ENCODE measurements around the gene CDC25B. TPM values are rescaled to one million over a fixed set of nuclear protein-coding genes. Genes with fewer than 3 reads are reported as not detected.

Gene CDC25B
- total and polyA plus RNA-seq, 10 of the 15 experiments (the other 5 are each of a cell fraction or from before 2014, with no cell fraction given), result 4.6 to 58.8 (median 24.6) TPM

- no peak overlapping the region for H3K9ac ChIP-seq (ENCODE audit: control insufficient read depth, insufficient read depth, low read length)
- SMC1A ChIA-PET (ENCODE audit: uncharacterized antibody, unreplicated experiment), result interaction anchor here (0.8 to 1.0 kb wide), 2 partner anchors 18 to 208 kb away, joined by 3 read pairs; partner anchors contain the start of gene ADISSP
- intact Hi-C loops (cut with micrococcal nuclease; ENCODE audit: unreplicated experiment), result loop anchor here (2.0 kb wide), 2 partner anchors 32 to 72 kb away; partner anchors contain the start of gene AP5S1
- no peaks in the 10 kb centered on the region for H3K79me2 ChIP-seq (ENCODE audit: control insufficient read depth, insufficient read depth, low read length)
- no peaks in the 10 kb centered on the region for H3K27me3 ChIP-seq (replicated peaks in 1 of 2; ENCODE audit: control insufficient read depth in 2 of 2, insufficient read depth in 2 of 2, low read length in 1 of 2)
- H3K4me1 ChIP-seq (ENCODE audit: control insufficient read depth, insufficient read depth, low read length), result no peaks in the 10 kb centered on the region
- BruUV-seq (replicated peaks), result no TSS peak
- ATAC-seq (no peak), DNase-seq (ENCODE audit: low read depth, low spot score) (no peak), FAIRE-seq (no peak)
- 75% methylated on average over 24 of the region's 24 CpGs for WGBS (ENCODE audit: insufficient coverage, insufficient replicate concordance, low lambda C conversion rate, missing lambda C conversion rate)
- no peaks in the 10 kb centered on the region for H3K9me3 ChIP-seq (replicated peaks; ENCODE audit: control insufficient read depth, insufficient read depth, low read length)
- H2AFZ ChIP-seq (ENCODE audit: control insufficient read depth, low read depth, low read length), result no peak overlapping the region
- RAD21 ChIA-PET (ENCODE audit: unreplicated experiment), result no interaction called here
- in situ Hi-C loops (cut with MboI), result no loop called here
- H3K4me2 ChIP-seq (ENCODE audit: control insufficient read depth, insufficient read depth), result no peak overlapping the region
- no peaks in the 10 kb centered on the region for H3K36me3 ChIP-seq (ENCODE audit: control insufficient read depth in 2 of 2, insufficient read depth in 2 of 2, low read length in 1 of 2)
- no peak overlapping the region for H3K27ac ChIP-seq (ENCODE audit: control insufficient read depth, insufficient read depth)
- no peaks in the 10 kb centered on the region for H4K20me1 ChIP-seq (ENCODE audit: control insufficient read depth, insufficient read depth)
- TF ChIP-seq, protein P1, sequence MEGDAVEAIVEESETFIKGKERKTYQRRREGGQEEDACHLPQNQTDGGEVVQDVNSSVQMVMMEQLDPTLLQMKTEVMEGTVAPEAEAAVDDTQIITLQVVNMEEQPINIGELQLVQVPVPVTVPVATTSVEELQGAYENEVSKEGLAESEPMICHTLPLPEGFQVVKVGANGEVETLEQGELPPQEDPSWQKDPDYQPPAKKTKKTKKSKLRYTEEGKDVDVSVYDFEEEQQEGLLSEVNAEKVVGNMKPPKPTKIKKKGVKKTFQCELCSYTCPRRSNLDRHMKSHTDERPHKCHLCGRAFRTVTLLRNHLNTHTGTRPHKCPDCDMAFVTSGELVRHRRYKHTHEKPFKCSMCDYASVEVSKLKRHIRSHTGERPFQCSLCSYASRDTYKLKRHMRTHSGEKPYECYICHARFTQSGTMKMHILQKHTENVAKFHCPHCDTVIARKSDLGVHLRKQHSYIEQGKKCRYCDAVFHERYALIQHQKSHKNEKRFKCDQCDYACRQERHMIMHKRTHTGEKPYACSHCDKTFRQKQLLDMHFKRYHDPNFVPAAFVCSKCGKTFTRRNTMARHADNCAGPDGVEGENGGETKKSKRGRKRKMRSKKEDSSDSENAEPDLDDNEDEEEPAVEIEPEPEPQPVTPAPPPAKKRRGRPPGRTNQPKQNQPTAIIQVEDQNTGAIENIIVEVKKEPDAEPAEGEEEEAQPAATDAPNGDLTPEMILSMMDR (IDR thresholded peaks at IDR 0.05 in 2 of 3, conservative IDR thresholded peaks at IDR 0.05 in 1 of 3; ENCODE audit: control insufficient read depth in 2 of 3, extremely low read depth in 1 of 3, insufficient read depth in 1 of 3, low read depth in 3 of 3, low read length in 3 of 3), result no peak
- TF ChIP-seq MYC (IDR thresholded peaks at IDR 0.05; ENCODE audit: insufficient read depth, insufficient read length, insufficient replicate concordance, low read length, severe bottlenecking) (no peak), ASH2L (IDR thresholded peaks at IDR 0.05; ENCODE audit: borderline replicate concordance, low read depth) (no peak), MEF2B (IDR thresholded peaks at IDR 0.05; ENCODE audit: partially characterized antibody, poor library complexity, severe bottlenecking) (no peak), SPI1 (IDR thresholded peaks at IDR 0.05; ENCODE audit: borderline replicate concordance, insufficient read depth, low read depth, low read length) (no peak), PAX8 (IDR thresholded peaks at IDR 0.05) (no peak), NR2F1 (conservative IDR thresholded peaks at IDR 0.05) (no peak), ZBED1 (IDR thresholded peaks at IDR 0.05; ENCODE audit: borderline replicate concordance) (no peak), EGR1 (IDR thresholded peaks at IDR 0.05; ENCODE audit: borderline replicate concordance in 1 of 2, low read depth in 2 of 2, low read length in 2 of 2) (no peak), TARDBP (IDR thresholded peaks at IDR 0.05; ENCODE audit: borderline replicate concordance) (no peak), JUNB (IDR thresholded peaks at IDR 0.05) (no peak), PML (IDR thresholded peaks at IDR 0.05; ENCODE audit: low read length) (no peak)
- TF ChIP-seq, protein P2, sequence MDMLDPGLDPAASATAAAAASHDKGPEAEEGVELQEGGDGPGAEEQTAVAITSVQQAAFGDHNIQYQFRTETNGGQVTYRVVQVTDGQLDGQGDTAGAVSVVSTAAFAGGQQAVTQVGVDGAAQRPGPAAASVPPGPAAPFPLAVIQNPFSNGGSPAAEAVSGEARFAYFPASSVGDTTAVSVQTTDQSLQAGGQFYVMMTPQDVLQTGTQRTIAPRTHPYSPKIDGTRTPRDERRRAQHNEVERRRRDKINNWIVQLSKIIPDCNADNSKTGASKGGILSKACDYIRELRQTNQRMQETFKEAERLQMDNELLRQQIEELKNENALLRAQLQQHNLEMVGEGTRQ (IDR thresholded peaks at IDR 0.05; ENCODE audit: borderline replicate concordance, low read depth, low read length), result no peak
- POLR2A ChIA-PET, result no interaction called here
- H3K4me3 ChIP-seq, result no peak overlapping the region
- CTCF ChIA-PET, result interaction anchor here (1.0 to 1.5 kb wide), 3 partner anchors 19 to 71 kb away, joined by 3 to 7 read pairs (median 3); partner anchors contain the start of gene ADISSP
These were observed 46.9 kb upstream of the CDC25B start for GRCh38 chr20:3749087-3749688.

Measured in GM12878 (cell line).